CD4-positive, alpha-beta memory T cell (primary cell): ENCODE measurements around the gene LRRC3. TPM values are rescaled to one million over a fixed set of nuclear protein-coding genes. Genes with fewer than 3 reads are reported as not detected.

Experiments
- polyA plus RNA-seq, 2 donors: library from polyadenylated mRNA; unstranded; fragments of 300-500 nt; fragmentation: Illumina TruSeq; gene quantifications; one replicate each; pipeline ENCODE4 v1.2.3, GENCODE V29; 2021
- total RNA-seq, 2 experiments: library from RNA; stranded (reverse); gene quantifications; one replicate each; pipeline ENCODE4 v1.2.3, GENCODE V29; 2021

LRRC3 gene
- total and polyA plus RNA-seq, 4 experiments from 2014 or later, result 0.11 to 1.5 (median 1.0) TPM

Other genes with a start within 250 kb of the LRRC3 start
- gene ICOSLG, start 214.6 kb upstream of the LRRC3 start, total RNA-seq, result 1 to 10 TPM; 4.2 to 4.9 TPM
- 1 to 10 TPM; 1.0 to 4.1 TPM for gene ICOSLG, start 214.6 kb upstream of the LRRC3 start, polyA plus RNA-seq
- gene DNMT3L, start 193.6 kb upstream of the LRRC3 start, total RNA-seq, result not detected
- gene DNMT3L, start 193.6 kb upstream of the LRRC3 start, polyA plus RNA-seq, result not detected
- gene AIRE, start 169.6 kb upstream of the LRRC3 start, total RNA-seq, result not detected
- 1 to 10 TPM in 1 of 2 donors, under 1 TPM in 1; 0.32 to 2.3 TPM for gene AIRE, start 169.6 kb upstream of the LRRC3 start, polyA plus RNA-seq
- 100 to 1,000 TPM; 143 to 145 TPM for gene PFKL, start 155.5 kb upstream of the LRRC3 start, total RNA-seq
- 100 to 1,000 TPM; 132 to 134 TPM for gene PFKL, start 155.5 kb upstream of the LRRC3 start, polyA plus RNA-seq
- gene CFAP410, start 116.1 kb upstream of the LRRC3 start, total RNA-seq, result 10 to 100 TPM; 51.7 to 55.2 TPM
- gene CFAP410, start 116.1 kb upstream of the LRRC3 start, polyA plus RNA-seq, result 10 to 100 TPM; 20.1 to 32.4 TPM
- gene TRPM2, start 101.9 kb upstream of the LRRC3 start, total RNA-seq, result 1 to 10 TPM; 1.3 to 1.7 TPM
- under 1 TPM in 1 of 2 donors, not detected in 1; 0.37 TPM for gene TRPM2, start 101.9 kb upstream of the LRRC3 start, polyA plus RNA-seq
- gene KRTAP10-1, start 84.7 kb downstream of the LRRC3 start, total RNA-seq, result not detected
- not detected for gene KRTAP10-1, start 84.7 kb downstream of the LRRC3 start, polyA plus RNA-seq
- not detected for gene KRTAP10-2, start 96.0 kb downstream of the LRRC3 start, total RNA-seq
- not detected for gene KRTAP10-2, start 96.0 kb downstream of the LRRC3 start, polyA plus RNA-seq
- not detected for gene KRTAP10-3, start 103.3 kb downstream of the LRRC3 start, total RNA-seq
- gene KRTAP10-3, start 103.3 kb downstream of the LRRC3 start, polyA plus RNA-seq, result not detected
- not detected for gene KRTAP10-4, start 118.2 kb downstream of the LRRC3 start, total RNA-seq
- not detected for gene KRTAP10-4, start 118.2 kb downstream of the LRRC3 start, polyA plus RNA-seq
- gene KRTAP10-5, start 125.1 kb downstream of the LRRC3 start, total RNA-seq, result not detected
- gene KRTAP10-5, start 125.1 kb downstream of the LRRC3 start, polyA plus RNA-seq, result not detected
- gene KRTAP10-6, start 137.0 kb downstream of the LRRC3 start, total RNA-seq, result not detected
- gene KRTAP10-6, start 137.0 kb downstream of the LRRC3 start, polyA plus RNA-seq, result not detected
- gene KRTAP10-7, start 145.1 kb downstream of the LRRC3 start, total RNA-seq, result not detected
- not detected for gene KRTAP10-7, start 145.1 kb downstream of the LRRC3 start, polyA plus RNA-seq
- not detected for gene KRTAP10-8, start 156.6 kb downstream of the LRRC3 start, total RNA-seq
- gene KRTAP10-8, start 156.6 kb downstream of the LRRC3 start, polyA plus RNA-seq, result not detected
- not detected for gene KRTAP10-9, start 171.6 kb downstream of the LRRC3 start, total RNA-seq
- not detected for gene KRTAP10-9, start 171.6 kb downstream of the LRRC3 start, polyA plus RNA-seq
- gene KRTAP10-10, start 181.8 kb downstream of the LRRC3 start, total RNA-seq, result not detected
- not detected for gene KRTAP10-10, start 181.8 kb downstream of the LRRC3 start, polyA plus RNA-seq
- not detected for gene KRTAP10-11, start 190.9 kb downstream of the LRRC3 start, total RNA-seq
- gene KRTAP10-11, start 190.9 kb downstream of the LRRC3 start, polyA plus RNA-seq, result not detected
- not detected for gene KRTAP12-4, start 199.1 kb downstream of the LRRC3 start, total RNA-seq
- not detected for gene KRTAP12-4, start 199.1 kb downstream of the LRRC3 start, polyA plus RNA-seq
- not detected for gene KRTAP12-3, start 202.4 kb downstream of the LRRC3 start, total RNA-seq
- gene KRTAP12-3, start 202.4 kb downstream of the LRRC3 start, polyA plus RNA-seq, result 1 to 10 TPM in 1 of 2 donors, not detected in 1; 1.2 TPM
- not detected for gene KRTAP12-2, start 211.4 kb downstream of the LRRC3 start, total RNA-seq
- not detected for gene KRTAP12-2, start 211.4 kb downstream of the LRRC3 start, polyA plus RNA-seq
- not detected for gene KRTAP12-1, start 226.7 kb downstream of the LRRC3 start, total RNA-seq
- not detected for gene KRTAP12-1, start 226.7 kb downstream of the LRRC3 start, polyA plus RNA-seq
- gene KRTAP10-12, start 241.7 kb downstream of the LRRC3 start, total RNA-seq, result not detected
- gene KRTAP10-12, start 241.7 kb downstream of the LRRC3 start, polyA plus RNA-seq, result not detected